NCI-H345 treated with DMSO at 0.1 percent for 48 hours (cell line): ENCODE measurements around the gene ADORA2A.
"Not testable (repeated sequence)": the region's sequence is repeated elsewhere in the genome, so short reads cannot be mapped to it uniquely, and the experiment has no call there.

Experiments
- DNase-seq: peaks from one replicate; lab custom pipeline; 2025; ENCODE audit not compliant: unreplicated experiment; lab: John Stamatoyannopoulos, UW

ADORA2A gene

DNA sequence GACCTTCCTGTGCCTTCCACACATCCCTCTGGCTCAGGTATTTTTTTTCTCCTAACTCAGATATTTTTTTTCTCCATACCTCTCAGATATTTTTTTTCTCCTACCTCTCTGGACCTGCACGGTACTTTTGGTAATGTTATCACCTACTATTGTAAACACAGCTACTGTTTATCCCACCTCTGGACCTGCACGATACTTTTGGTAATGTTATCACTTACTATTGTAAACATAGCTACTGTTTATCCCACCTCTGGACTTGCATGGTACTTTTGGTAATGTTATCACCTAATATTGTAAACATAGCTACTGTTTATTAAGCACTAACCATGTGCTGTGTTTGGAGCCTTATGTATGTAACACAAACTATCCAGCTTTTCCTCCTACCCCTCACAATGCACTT is 55.6 kb downstream of the ADORA2A start:
- DNase-seq = no peak

DNA sequence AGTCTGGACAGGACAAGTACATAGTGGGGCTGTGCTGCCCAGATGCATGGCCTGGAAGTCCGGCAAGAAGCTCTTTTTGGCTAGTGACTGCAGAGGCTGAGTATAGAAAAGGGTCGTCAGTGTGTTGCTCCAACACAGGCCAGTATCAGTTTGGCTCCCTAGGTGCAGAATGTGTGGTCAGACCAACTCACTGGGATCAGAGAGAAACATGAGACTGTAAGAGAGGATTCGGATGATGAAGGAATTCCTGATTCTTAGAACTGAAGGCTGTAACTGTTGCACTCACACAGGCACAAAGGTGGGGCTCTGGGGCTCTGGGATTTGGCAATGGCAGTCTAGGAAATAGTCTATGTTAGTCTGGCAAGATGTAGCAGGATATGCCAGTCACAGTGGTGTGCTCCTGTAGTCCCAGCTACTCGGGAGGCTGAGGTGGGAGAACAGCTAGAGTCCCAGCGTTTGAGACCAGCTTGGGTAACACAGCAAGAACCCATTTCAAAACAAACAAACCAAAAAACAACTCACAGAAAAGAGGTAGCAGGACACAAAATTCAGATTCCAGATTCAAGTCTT is 56.7 kb downstream of the ADORA2A start:
- DNase-seq = no peak

DNA sequence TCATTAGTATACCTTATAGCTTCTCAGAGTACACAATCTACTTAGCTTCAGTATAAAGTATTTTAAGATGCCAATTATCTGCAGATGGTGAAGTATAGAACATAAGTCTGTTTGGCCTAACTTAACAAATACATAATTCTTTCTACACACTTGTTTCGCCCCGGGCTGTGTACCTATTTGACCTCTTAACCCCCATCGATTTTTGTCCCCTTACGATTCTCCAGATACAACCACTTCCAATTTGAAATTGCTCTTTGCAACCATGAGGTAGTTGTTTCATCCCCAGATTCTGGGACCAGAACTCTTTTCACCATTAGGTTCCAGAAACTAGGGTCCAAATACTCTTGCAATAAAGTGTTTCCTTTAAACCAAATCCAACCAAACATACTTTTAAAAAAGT is 57.8 kb downstream of the ADORA2A start:
- no peak for DNase-seq

DNA sequence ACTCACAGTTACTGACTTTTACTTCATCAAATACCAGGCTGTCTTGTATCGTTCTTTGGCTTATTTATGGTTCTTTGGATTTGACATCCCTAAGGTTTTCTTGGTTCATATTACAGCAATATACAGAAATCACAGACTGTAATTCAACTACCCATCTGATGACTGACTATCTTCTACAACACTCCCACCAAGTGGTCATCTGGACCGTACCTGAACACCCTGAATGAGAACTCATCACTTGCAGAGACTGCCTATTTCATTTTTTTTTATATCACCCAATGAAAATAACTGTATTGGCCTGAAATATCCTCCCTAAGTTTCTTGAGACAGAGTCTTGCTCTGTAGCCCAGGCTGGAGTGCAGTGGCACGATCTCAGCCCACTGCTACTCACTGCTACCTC is 58.2 kb downstream of the ADORA2A start:
- DNase-seq = no peak

DNA sequence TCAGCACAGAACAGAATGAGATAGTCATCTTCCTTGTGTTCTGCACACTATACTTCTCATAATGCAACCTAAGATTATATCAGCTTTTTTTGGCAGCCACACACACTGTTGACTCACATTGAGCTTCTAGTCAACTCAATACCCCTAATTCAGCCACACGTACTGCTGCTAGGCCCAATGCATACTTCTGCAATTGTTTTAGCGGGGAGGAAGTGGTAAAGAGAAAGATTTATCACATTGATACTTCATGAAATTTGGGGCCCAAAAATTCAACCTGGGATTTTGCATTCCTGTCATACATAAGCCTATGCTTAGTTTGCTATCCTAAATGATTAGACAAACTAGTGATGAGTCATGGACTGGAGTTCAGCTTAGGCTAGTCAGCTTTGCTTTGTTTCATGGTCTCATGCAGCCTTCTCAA is 59.1 kb downstream of the ADORA2A start:
- no peak for DNase-seq

DNA sequence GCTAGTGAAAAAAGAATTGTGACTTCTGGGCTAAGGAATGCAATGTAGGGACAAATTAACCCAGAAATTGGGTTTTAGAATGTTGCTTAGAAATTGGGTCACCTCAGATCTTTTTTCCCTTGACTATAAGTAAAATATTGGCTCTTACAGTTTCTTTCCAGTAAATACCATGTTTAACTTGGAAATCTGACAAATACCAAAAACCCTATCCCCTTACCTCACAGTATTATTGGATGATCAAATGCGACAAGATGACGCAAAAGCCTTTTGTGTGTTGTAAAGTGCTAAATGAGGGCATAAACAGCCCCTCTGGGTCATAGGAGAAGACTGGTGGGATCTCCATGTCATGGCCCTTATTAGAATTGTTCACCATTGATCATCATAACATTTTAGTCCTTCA is 61.6 kb downstream of the ADORA2A start:
- DNase-seq = no peak

DNA sequence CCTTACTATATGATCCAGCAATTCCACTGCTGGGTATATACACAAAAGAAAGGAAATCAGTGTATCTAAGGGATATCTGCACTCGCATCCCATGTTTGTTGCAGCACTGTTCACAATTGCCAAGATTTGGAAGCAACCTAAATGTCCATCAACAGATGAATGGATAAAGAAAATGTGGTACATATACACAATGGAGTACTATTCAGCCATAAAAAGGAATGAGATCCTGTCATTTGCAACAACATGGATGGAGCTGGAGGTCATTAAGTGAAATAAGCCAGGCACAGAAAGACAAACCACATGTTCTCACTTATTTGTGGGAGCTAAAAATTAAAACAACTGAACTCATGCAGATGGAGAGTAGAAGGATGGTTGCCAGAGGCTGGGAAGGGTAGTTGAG is 62.0 kb downstream of the ADORA2A start:
- DNase-seq = not testable (repeated sequence)
